Central memory CD8-positive, alpha-beta T cell (primary cell): ENCODE results near the gene DLGAP5.
A peak's percentile ranks its signal among the peaks of the same experiment; 100 is the strongest.

ENCODE experiments used
- ATAC-seq: fragments of 150-1000 bp; cut with Tn5 transposase; replicated peaks from 2 replicates; pipeline ENCODE4 v1.10.0; 2022; ENCODE audit warnings: mild to moderate bottlenecking, moderate FRiP score, moderate number of reproducible peaks; ENCODE audit not compliant: poor library complexity, severe bottlenecking; ENCODE audit errors: extremely low read depth
- DNase-seq, 2 donors: peaks; one replicate each; pipeline ENCODE4 v3.0.0; 2021; ENCODE audit warnings: low spot score in 2 of 2
- H3K27ac Mint-ChIP-seq: one replicate; pipeline ENCODE4 v1.8.0; 2022; ENCODE audit warnings: low read depth, mild to moderate bottlenecking, moderate library complexity, mixed read lengths
- H3K27me3 Mint-ChIP-seq: one replicate; pipeline ENCODE4 v1.8.0; 2022; ENCODE audit warnings: mixed read lengths
- H3K36me3 Mint-ChIP-seq: one replicate; pipeline ENCODE4 v1.8.0; 2022; ENCODE audit warnings: mild to moderate bottlenecking, moderate library complexity, mixed read lengths; ENCODE audit not compliant: insufficient read depth
- H3K4me1 Mint-ChIP-seq: one replicate; pipeline ENCODE4 v1.8.0; 2022; ENCODE audit warnings: mixed read lengths
- H3K4me3 Mint-ChIP-seq: one replicate; pipeline ENCODE4 v1.8.0; 2022; ENCODE audit warnings: mild to moderate bottlenecking, moderate library complexity, mixed read lengths
- H3K9me3 Mint-ChIP-seq: one replicate; pipeline ENCODE4 v1.8.0; 2022; ENCODE audit warnings: mixed read lengths

Gene DLGAP5

DNA sequence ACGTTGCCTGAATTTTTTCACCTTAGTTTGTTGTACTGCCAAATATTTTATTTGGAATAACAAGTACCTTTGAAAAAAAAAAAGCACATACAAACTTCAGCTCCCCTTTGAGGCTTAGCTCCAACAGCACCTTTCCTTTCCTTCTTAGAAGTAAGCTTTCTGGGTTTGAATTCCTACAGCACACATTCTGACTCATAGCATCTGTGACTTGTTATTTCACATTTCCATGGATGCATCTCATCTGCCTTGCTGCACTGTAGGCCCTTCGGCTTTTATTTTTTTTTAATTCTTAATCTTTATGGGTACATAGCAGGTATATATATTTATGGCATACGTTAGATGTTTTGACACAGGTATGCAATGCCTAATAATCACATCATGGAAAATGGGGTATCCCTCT, 55.1 kb downstream of the DLGAP5 start:
- DNase-seq (no peak), ATAC-seq (no peak)
- no peak overlapping the region for H3K27ac Mint-ChIP-seq
- H3K4me3 Mint-ChIP-seq: no peak overlapping the region
- H3K27me3 Mint-ChIP-seq: no peaks in the 10 kb centered on the region
- no peaks in the 10 kb centered on the region for H3K9me3 Mint-ChIP-seq
- H3K4me1 Mint-ChIP-seq: no peaks in the 10 kb centered on the region
- H3K36me3 Mint-ChIP-seq: peaks cover 5% of the 10 kb centered on the region

DNA sequence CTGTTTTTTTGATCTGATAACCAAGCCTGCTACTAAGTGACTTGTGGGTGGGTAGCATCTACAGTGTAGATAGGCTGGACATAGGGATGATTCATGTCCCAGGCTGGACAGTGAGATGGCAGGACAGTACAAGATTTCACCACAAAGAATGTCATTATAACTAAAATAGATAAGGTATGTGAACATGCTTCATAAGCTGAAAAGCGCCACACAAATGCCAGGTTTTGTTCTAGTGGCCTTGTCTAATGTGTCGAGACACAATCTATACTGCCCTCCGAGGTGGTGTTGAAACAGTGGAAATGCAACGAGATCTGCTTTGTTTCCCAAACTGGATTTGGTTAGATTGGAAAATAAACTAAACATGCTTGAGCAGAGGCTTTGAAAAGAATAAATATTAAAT, 58.0 kb downstream of the DLGAP5 start:
- H3K27ac Mint-ChIP-seq: no peak overlapping the region
- no peaks in the 10 kb centered on the region for H3K27me3 Mint-ChIP-seq
- no peaks in the 10 kb centered on the region for H3K4me1 Mint-ChIP-seq
- no peak overlapping the region for H3K4me3 Mint-ChIP-seq
- H3K36me3 Mint-ChIP-seq: peaks cover 5% of the 10 kb centered on the region
- no peak for DNase-seq
- no peak for ATAC-seq
- no peaks in the 10 kb centered on the region for H3K9me3 Mint-ChIP-seq

DNA sequence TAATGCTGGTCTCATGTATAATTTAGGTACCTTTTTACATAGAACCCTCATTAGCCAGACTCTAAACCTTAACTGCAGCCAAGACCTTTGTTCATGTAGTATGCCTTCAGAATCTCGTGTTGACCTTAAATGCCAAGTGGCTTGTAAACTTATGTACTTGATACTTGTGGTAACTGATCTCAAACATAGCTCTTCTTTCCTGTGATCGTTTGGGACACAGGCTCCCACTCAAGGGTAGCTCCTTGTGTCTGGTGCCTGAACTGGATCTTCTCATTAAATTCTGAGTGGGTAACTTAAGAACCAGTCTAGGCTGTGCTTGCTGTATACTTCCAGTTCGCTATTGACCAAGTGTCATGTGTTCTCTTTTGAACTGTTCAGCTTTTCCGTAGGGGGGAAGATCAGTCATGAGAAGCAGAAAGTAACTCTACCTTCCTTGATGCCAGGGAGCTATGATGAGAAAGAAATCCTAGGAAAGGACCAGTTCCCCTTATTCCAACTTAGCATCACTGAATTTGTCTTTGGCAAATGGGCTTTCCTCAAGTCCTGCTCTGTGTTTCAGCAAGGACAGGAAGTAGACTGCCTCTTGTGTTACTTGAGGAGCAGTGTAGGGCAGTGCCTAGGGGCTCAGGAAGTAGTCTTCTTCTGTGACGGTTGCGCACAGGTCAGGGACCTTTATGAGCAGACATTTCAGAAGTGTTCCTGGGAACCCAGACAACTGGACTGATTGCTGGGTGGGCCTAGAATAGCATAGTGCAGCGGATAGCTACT, 59.8 kb downstream of the DLGAP5 start:
- H3K27ac Mint-ChIP-seq: no peak overlapping the region
- no peak for ATAC-seq
- H3K36me3 Mint-ChIP-seq: peaks cover 2% of the 10 kb centered on the region
- no peak overlapping the region for H3K4me3 Mint-ChIP-seq
- no peaks in the 10 kb centered on the region for H3K9me3 Mint-ChIP-seq
- no peak for DNase-seq
- H3K27me3 Mint-ChIP-seq: no peaks in the 10 kb centered on the region
- peaks cover 5% of the 10 kb centered on the region for H3K4me1 Mint-ChIP-seq

DNA sequence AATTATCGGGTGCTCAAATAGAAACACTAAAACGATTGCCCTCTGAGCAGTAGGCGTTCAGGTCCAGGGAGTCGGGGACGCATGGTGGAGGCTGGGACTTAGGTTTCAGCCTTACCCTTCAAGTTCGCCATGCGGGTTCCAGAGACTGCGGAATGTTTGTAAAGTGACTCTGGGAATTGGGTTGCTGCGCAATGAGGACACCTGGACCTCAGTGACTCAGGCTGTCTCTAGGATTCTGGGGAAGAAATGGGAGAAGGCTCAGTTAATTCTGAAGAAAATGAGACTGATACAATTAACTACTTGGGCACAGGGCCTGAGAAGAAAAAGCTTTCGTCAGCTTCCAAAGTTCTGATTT, 61.2 kb downstream of the DLGAP5 start:
- Mint-ChIP-seq H3K27me3 (no peaks in the 10 kb centered on the region), H3K36me3 (no peaks in the 10 kb centered on the region), H3K9me3 (no peaks in the 10 kb centered on the region), H3K4me1 (peaks cover 11% of the 10 kb centered on the region), H3K4me3 (peak overlapping the region; percentile 82), H3K27ac (peak overlapping the region; percentile 46)
- ATAC-seq (no peak), DNase-seq (no peak)

DNA sequence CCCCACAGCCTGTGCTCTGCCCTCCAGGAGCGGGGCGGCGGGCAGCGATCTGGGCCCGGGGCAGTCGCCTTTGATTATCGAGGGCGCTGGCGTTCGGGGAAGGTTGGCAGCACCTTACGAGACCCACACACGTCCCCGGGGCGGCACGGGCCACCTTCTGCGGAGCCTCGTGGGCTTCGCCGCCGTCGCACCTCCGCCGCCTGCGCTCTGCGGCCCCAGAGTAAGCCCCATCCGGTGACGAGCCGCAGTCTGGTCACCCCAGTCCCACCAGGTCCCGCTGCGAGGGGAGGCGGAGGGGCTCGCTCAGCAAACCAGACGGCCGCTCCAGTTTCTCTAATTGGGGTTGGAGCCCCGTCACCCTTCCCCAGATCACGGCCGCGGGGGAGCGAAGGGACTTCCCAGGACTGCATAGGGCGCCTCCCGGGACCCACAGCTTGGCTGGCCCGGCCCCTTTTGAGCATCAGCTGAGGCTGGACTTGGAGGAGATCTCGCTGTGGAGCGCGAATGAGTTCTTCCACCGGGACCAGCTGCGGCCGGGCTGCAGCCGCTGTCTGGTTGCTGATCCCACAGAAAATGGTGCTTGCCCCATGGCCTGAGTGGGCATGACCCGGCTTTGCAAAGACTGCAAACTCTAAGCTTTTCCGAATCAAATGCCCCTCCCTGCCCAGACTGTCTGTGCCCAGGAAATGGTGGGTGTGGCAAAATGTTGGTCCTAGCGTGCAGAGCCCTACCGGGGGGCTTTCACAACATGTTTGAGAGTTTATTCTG, 61.8 kb downstream of the DLGAP5 start:
- H3K27me3 Mint-ChIP-seq: no peaks in the 10 kb centered on the region
- peak overlapping the region; percentile 82 for H3K4me3 Mint-ChIP-seq
- H3K36me3 Mint-ChIP-seq: no peaks in the 10 kb centered on the region
- DNase-seq (peak; percentile 22 to 25), ATAC-seq (peak; percentile 64)
- H3K27ac Mint-ChIP-seq: peak overlapping the region; percentile 46
- H3K9me3 Mint-ChIP-seq: no peaks in the 10 kb centered on the region
- H3K4me1 Mint-ChIP-seq: peaks cover 15% of the 10 kb centered on the region

DNA sequence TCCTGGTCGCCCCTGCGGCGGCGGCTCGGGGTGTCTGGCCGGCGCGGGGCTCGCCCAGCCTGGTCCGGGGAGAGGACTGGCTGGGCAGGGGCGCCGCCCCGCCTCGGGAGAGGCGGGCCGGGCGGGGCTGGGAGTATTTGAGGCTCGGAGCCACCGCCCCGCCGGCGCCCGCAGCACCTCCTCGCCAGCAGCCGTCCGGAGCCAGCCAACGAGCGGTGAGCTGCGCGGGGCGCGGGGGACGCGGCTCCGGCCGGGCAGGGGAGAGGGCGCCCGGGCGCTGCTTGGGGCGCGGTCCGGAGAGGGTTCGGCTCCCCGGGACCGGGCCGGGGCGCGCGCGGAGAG, 62.3 kb downstream of the DLGAP5 start, which contains the start of gene LGALS3:
TSS of gene LGALS3 (plus strand) at position 167 of the 342 bp plus-strand sequence. CDS start 8,122 bp downstream, outside the sequence.
- Mint-ChIP-seq H3K27me3 (no peaks in the 10 kb centered on the region), H3K9me3 (no peaks in the 10 kb centered on the region), H3K4me1 (peaks cover 15% of the 10 kb centered on the region), H3K36me3 (no peaks in the 10 kb centered on the region), H3K4me3 (peak within 1 kb of the TSS; percentile 82), H3K27ac (peak within 1 kb of the TSS; percentile 46)
- no peak for DNase-seq
- ATAC-seq: peak; percentile 41

DNA sequence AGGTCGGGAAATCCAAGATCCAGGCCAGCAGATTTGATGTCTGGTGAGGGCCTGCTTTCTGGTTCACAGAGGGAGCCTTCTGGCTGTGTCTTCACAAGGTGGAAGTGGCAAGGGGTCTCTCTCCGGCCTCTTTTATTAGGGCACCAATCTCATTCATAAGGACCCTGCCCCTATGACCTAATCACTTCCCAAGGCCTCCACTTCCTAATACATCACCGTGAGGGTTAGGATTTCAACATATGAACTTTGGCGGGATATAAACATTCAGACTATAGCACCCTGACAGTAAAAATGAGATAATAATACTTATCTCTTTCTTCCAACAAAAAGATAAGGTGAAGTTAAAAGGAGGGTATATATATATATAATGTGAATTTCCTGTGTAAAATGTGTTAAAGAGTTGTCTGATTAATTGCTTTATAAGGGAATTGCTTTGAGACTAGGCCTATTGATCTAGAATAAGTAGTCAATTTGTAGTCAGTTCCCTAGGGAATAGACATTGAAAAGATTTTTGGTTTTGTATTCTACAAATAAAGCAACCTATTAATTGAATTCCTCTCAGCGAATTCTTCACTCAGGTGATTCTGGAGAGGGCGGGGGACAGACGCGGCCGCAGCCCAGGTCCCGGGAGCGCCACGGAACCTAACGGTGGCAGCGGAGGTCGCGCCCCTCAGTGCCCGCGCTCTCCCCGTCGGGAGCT, 62.8 kb downstream of the DLGAP5 start:
- ATAC-seq (no peak), DNase-seq (no peak)
- peaks cover 15% of the 10 kb centered on the region for H3K4me1 Mint-ChIP-seq
- H3K4me3 Mint-ChIP-seq: peak overlapping the region; percentile 82
- H3K36me3 Mint-ChIP-seq: no peaks in the 10 kb centered on the region
- H3K27ac Mint-ChIP-seq: no peak overlapping the region
- H3K9me3 Mint-ChIP-seq: no peaks in the 10 kb centered on the region
- no peaks in the 10 kb centered on the region for H3K27me3 Mint-ChIP-seq

DNA sequence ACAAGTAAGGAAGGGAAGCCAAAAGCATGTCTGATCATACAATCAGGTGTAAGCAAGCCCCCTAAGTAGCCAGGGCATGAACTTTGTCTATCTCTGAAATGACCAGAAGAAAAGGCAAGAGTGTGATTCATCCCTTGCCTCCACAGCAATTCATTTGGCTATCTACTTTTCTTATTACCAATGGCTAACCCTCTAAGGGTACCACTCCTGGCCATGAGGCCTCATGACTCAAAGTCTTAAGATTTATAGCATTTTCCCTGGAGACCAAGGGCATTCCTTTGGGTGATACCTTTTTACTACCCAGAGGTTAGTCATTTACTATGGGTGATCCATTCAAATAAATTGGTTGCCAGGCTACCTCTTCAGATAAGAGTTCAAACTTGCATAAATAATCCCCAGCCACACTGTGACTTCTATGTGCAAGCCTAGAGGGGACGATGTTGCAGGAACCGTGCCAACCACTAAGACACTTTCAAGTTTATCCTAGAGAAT, 63.9 kb downstream of the DLGAP5 start:
- no peak overlapping the region for H3K4me3 Mint-ChIP-seq
- no peaks in the 10 kb centered on the region for H3K9me3 Mint-ChIP-seq
- peaks cover 15% of the 10 kb centered on the region for H3K4me1 Mint-ChIP-seq
- no peak for ATAC-seq
- DNase-seq: no peak
- H3K27ac Mint-ChIP-seq: no peak overlapping the region
- no peaks in the 10 kb centered on the region for H3K27me3 Mint-ChIP-seq
- no peaks in the 10 kb centered on the region for H3K36me3 Mint-ChIP-seq

DNA sequence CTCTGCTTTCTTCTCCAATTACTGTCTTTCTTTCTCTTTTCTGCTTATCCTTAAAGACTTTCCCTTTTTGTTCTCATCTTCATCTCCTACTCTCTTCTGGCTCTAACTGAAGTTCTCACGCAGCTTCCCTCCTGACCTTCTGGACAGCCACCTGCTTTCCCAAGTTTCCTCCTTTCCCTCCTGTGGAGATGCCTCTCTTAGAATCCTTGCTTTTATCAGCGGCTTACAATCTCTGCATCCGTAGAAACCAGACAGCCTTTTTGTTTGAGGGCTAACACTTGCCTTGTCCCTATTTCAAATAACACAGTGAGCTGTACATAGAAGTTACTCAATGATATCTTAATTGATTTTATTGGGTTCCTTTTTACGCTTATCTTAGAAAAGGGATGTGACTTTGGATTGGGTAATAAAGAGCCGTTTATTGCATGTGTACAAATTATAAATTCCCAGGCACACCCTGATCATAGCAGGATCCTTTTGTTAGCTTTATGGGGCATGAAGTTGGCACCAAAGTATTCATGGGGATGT, 64.4 kb downstream of the DLGAP5 start:
- H3K27me3 Mint-ChIP-seq: no peaks in the 10 kb centered on the region
- H3K4me3 Mint-ChIP-seq: no peak overlapping the region
- DNase-seq: no peak
- no peak for ATAC-seq
- peaks cover 15% of the 10 kb centered on the region for H3K4me1 Mint-ChIP-seq
- H3K27ac Mint-ChIP-seq: no peak overlapping the region
- no peaks in the 10 kb centered on the region for H3K36me3 Mint-ChIP-seq
- H3K9me3 Mint-ChIP-seq: no peaks in the 10 kb centered on the region

DNA sequence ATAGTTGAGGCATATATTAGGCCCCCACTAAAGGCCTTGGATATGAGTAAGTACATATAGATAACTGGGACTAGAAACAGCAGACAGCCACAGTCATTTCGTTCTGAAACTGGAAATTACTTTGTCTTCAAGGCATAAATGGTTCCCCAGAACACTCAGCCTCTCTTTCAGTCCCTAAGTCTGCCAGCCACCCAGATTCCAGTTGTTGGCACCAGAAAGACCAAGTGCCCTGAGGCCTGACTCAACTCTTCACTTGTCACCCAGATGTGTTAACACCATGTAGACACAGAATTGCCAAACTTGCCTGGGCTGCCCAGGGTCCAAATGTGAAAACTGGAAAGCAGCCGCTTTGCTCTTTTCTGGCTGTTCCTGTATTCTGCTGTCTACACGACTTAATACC, 65.4 kb downstream of the DLGAP5 start:
- no peaks in the 10 kb centered on the region for H3K36me3 Mint-ChIP-seq
- no peaks in the 10 kb centered on the region for H3K27me3 Mint-ChIP-seq
- H3K4me3 Mint-ChIP-seq: no peak overlapping the region
- H3K27ac Mint-ChIP-seq: peak overlapping the region; percentile 5
- no peaks in the 10 kb centered on the region for H3K9me3 Mint-ChIP-seq
- no peak for DNase-seq
- peaks cover 15% of the 10 kb centered on the region for H3K4me1 Mint-ChIP-seq
- no peak for ATAC-seq

DNA sequence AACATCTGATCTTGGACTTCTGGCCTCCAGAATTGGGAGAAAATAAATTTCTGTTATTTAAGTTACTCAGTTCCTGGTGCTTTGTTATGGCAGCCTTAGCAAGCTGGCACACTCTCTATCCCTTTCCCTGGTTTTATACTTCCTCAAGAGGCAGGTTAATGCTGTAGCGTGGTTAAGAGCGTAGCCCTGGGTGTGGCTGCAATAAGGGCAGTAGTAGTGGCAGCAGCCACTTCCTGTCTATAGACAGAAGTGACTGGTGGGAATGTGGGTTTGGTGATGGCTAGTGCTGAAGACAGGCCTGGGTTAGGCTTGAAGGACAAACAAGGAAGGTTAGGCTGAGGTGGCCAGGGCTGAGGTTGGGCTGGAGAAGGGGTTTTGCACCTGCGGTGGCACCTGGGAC, 66.0 kb downstream of the DLGAP5 start:
- ATAC-seq: no peak
- no peaks in the 10 kb centered on the region for H3K9me3 Mint-ChIP-seq
- H3K4me1 Mint-ChIP-seq: peaks cover 15% of the 10 kb centered on the region
- no peaks in the 10 kb centered on the region for H3K36me3 Mint-ChIP-seq
- DNase-seq: no peak
- no peaks in the 10 kb centered on the region for H3K27me3 Mint-ChIP-seq
- H3K27ac Mint-ChIP-seq: peak overlapping the region; percentile 5
- H3K4me3 Mint-ChIP-seq: no peak overlapping the region

DNA sequence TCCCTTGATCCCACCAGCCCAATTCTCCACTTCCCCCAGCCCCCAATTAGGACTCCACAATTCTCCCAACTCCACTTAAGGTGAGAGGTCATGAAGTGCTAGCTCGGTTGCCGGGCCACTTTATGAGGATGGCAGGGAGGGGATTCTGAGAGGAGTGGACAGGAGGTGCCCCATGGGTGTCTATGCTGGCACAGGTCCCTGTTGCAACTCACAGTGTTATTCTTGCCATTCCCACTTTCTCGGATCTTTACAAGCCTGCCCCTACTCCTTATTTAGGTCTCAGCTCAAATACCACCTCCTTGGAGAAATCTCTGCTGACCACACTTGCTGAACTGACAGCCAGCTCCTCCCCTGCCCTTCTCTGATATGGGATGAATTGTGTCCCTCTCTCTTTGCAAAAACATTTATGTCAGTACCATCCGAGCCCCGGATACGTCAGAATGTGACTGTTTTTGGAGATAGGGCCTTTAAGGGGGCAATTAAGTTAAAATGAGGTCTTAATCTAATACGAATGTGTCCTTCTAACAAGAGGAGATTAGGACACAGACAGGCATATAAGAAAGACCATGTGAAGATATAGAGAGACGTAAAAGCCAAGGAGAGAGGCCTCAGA, 66.5 kb downstream of the DLGAP5 start:
- DNase-seq: no peak
- Mint-ChIP-seq H3K27ac (no peak overlapping the region), H3K9me3 (no peaks in the 10 kb centered on the region), H3K36me3 (no peaks in the 10 kb centered on the region), H3K4me3 (no peak overlapping the region), H3K4me1 (peaks cover 15% of the 10 kb centered on the region), H3K27me3 (no peaks in the 10 kb centered on the region)
- ATAC-seq: no peak
